GM18951 (cell line): Measurements from ENCODE around the gene MT1A.

Source experiments
- POLR2A ChIP-seq: IDR thresholded peaks from 4 replicates; pipeline ENCODE4 v1.6.1; 2011; ENCODE audit warnings: mild to moderate bottlenecking; ENCODE audit not compliant: insufficient read length, insufficient read depth; ENCODE audit errors: extremely low read depth
- in situ Hi-C: fragments of 300-500 bp; cut with MboI; formaldehyde crosslinking; loops from one replicate; pipeline ENCODE4 v1.12.0; 2022; ENCODE audit warnings: low sequenced_read_pairs, mixed read lengths, inconsistent platforms; ENCODE audit not compliant: unreplicated experiment

MT1A gene

GRCh38 chr16:56688762-56689161 is 50.3 kb downstream of the MT1A start:
- TF ChIP-seq POLR2A = no peak
- in situ Hi-C loops = no loop called here

- in situ Hi-C loops = no loop called here
- no peak for TF ChIP-seq POLR2A
These were observed 50.7 kb downstream of the MT1A start for GRCh38 chr16:56689171-56689570.
